NT2/D1 (cell line): ENCODE results near the gene VAPA.

ENCODE experiments used
- SUZ12 ChIP-seq: IDR thresholded peaks from 2 replicates; pipeline ENCODE4 v1.6.1; 2011; ENCODE audit not compliant: insufficient read length, insufficient read depth; ENCODE audit errors: extremely low read depth
- YY1 ChIP-seq: IDR thresholded peaks from 2 replicates; pipeline ENCODE4 v1.6.1; 2011; ENCODE audit not compliant: insufficient read length, insufficient read depth
- ZNF274 ChIP-seq: IDR thresholded peaks from 2 replicates; pipeline ENCODE4 v1.6.1; 2011; ENCODE audit warnings: mild to moderate bottlenecking, low read depth, low read length

- TF ChIP-seq ZNF274 (no peak), YY1 (no peak), SUZ12 (no peak)
Measured at GRCh38 chr18:9998330-9998729, 84.5 kb downstream of the VAPA start.
